Gastroesophageal sphincter (tissue), 4 donors: Measurements from ENCODE around the gene PIK3R5. TPM values are rescaled to one million over a fixed set of nuclear protein-coding genes. Genes with fewer than 3 reads are reported as not detected.

ENCODE experiments used
- ATAC-seq: fragments of 150-250 bp; one replicate; pipeline ENCODE4 v1.9.1; 2016; ENCODE audit warnings: mild to moderate bottlenecking, moderate library complexity
- H3K27ac ChIP-seq, 4 donors: fragments of 200-600 bp; sonication (generic) in 3 of 4; 1 replicate in 3 of 4; 2 replicates in 1 of 4; pipeline ENCODE4 v1.5.1; 2016 to 2019
- H3K27me3 ChIP-seq: fragments of 200-600 bp; sonication (generic); one replicate; pipeline ENCODE4 v1.5.1; 2019
- H3K36me3 ChIP-seq, 2 donors: fragments of 200-600 bp; sonication (generic); one replicate each; pipeline ENCODE4 v1.5.1; 2019; ENCODE audit warnings: control low read depth in 1 of 2
- H3K4me1 ChIP-seq, 3 donors: fragments of 200-600 bp; sonication (generic); 1 replicate in 2 of 3; 2 replicates in 1 of 3; pipeline ENCODE4 v1.5.1; 2016 to 2019; ENCODE audit warnings: control low read depth in 2 of 3
- H3K4me3 ChIP-seq, 2 donors: fragments of 200-600 bp; sonication (generic); one replicate each; pipeline ENCODE4 v1.5.1; 2019; ENCODE audit warnings: mild to moderate bottlenecking in 1 of 2, moderate library complexity in 1 of 2
- H3K9me3 ChIP-seq, 3 donors: fragments of 200-600 bp; sonication (generic); one replicate each; pipeline ENCODE4 v1.5.1; 2017 to 2019; ENCODE audit warnings: control low read depth in 2 of 3
- EP300 ChIP-seq: sonication (generic); formaldehyde crosslinking; IDR thresholded peaks from one replicate; pipeline ENCODE4 v1.6.1; 2017; ENCODE audit warnings: antibody characterized with exemption, mild to moderate bottlenecking
- POLR2A ChIP-seq, 2 donors: fragments of 450-650 bp; IDR thresholded peaks; one replicate each; pipeline ENCODE4 v1.6.1; 2017; ENCODE audit warnings: antibody characterized with exemption in 2 of 2, mild to moderate bottlenecking in 2 of 2, moderate library complexity in 1 of 2
- POLR2AphosphoS5 ChIP-seq: sonication (generic); formaldehyde crosslinking; IDR thresholded peaks from one replicate; pipeline ENCODE4 v1.6.1; 2017; ENCODE audit warnings: antibody characterized with exemption
- WGBS, 2 donors: methylation state at CpG; one replicate each; pipeline ENCODE4 v1.1.5; 2018; ENCODE audit warnings: low coverage in 1 of 2; 5-methylcytosine and 5-hydroxymethylcytosine counted together
- total RNA-seq, 4 donors: library from RNA; depleted of rRNA; stranded (reverse); fragments of >200 nt; gene quantifications; one replicate each; pipeline ENCODE4 v1.1.0, GENCODE V29; 2016
- TF ChIP-seq, protein P1 (sequence below), 4 experiments: fragments of 200-600 bp in 2 of 4; fragments of 450-650 bp in 2 of 4; sonication (generic) in 1 of 4; IDR thresholded peaks; one replicate each; pipeline ENCODE4 v1.5.1; 2017 to 2019; ENCODE audit warnings: antibody characterized with exemption in 4 of 4, mild to moderate bottlenecking in 2 of 4, moderate library complexity in 2 of 4

The PIK3R5 gene
- total RNA-seq, 4 donors from 2014 or later = 8.9 to 13.1 (median 11.9) TPM

DNA sequence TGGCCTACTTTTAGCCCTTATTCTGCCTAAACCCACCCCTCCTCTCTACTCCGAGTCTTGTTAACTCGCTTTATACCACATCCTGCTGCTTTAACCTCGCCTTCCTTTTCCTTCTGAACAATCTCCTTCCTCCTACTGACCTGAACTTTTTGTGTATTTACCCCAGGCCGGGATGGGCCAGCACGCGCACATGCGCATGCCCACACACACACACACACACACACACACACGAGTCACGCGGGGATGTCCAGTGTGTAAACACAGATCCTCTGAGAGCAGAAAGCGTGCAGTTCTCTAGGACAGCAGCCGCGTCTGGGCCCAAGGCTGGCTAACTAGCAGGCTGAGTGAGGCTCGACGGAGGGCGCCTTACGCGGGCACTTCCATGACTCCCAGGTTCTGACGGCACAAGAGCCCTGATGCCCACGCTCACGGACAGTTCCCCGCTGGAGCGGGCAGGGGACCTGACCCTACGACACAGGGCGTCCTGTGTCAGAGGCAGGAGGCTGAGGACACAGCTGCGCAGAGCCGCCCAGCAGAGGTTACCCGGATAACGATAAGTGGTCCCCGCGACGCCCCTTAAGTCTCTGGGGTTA is 610 bp downstream of the PIK3R5 start:
- WGBS, 2 donors = 49 to 50% methylated on average over 3 to 5 of the region's 32 CpGs
- peak overlapping the region in 3 of 4 donors; percentile 62 to 73 (median 65) for H3K27ac ChIP-seq

DNA sequence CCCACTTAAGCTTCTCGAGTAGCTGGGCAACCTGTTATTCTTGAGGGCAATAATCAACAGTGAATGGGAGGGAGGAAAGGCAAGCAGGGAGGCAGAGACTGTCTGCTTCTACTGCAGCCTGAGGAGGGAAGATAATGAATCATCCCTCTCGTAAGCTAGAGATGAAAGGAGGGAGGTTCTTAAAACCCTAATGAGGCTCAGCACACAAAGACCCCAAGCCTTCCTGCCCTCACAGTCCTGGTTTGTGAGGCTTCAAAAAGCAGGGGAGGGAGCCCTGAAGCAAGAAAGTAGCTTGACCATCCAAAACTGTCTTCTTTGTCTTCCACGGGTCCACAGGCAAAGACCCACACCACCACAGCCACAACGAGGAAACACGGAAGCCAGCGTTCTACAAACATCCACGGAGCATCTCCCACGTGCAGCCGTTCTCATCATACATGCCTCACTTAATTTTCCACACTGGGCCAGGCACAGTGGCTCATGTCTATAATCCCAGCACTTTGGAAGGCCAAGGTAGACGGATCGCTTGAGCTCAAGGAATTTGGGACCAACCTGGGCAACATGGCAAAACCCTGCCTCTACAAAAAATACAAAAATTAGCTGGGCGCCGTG is 1.8 kb downstream of the PIK3R5 start:
- H3K27ac ChIP-seq = no peak overlapping the region
- peak overlapping the region in 1 of 2 donors; percentile 48 for H3K4me3 ChIP-seq
- H3K4me1 ChIP-seq = peaks cover 0 to 10% (median 0%) of the 10 kb centered on the region in 3 donors
- 65 to 89% methylated on average over 5 to 11 of the region's 13 CpGs for WGBS, 2 donors
- H3K36me3 ChIP-seq = no peaks in the 10 kb centered on the region
- H3K27me3 ChIP-seq = peaks cover 81% of the 10 kb centered on the region
- no peak for ATAC-seq
- no peaks in the 10 kb centered on the region for H3K9me3 ChIP-seq
- TF ChIP-seq POLR2A (IDR thresholded peaks at IDR 0.05) (no peak), EP300 (no peak), POLR2AphosphoS5 (no peak)
- TF ChIP-seq, protein P1, sequence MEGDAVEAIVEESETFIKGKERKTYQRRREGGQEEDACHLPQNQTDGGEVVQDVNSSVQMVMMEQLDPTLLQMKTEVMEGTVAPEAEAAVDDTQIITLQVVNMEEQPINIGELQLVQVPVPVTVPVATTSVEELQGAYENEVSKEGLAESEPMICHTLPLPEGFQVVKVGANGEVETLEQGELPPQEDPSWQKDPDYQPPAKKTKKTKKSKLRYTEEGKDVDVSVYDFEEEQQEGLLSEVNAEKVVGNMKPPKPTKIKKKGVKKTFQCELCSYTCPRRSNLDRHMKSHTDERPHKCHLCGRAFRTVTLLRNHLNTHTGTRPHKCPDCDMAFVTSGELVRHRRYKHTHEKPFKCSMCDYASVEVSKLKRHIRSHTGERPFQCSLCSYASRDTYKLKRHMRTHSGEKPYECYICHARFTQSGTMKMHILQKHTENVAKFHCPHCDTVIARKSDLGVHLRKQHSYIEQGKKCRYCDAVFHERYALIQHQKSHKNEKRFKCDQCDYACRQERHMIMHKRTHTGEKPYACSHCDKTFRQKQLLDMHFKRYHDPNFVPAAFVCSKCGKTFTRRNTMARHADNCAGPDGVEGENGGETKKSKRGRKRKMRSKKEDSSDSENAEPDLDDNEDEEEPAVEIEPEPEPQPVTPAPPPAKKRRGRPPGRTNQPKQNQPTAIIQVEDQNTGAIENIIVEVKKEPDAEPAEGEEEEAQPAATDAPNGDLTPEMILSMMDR (IDR thresholded peaks at IDR 0.05) = no peak

More for the DNA sequence above, 610 bp downstream of the PIK3R5 start:
- no peaks in the 10 kb centered on the region for H3K9me3 ChIP-seq
- peaks cover 71% of the 10 kb centered on the region for H3K27me3 ChIP-seq
- TF ChIP-seq EP300 = no peak
- no peak for TF ChIP-seq POLR2AphosphoS5
- TF ChIP-seq POLR2A (IDR thresholded peaks at IDR 0.05) = no peak
- TF ChIP-seq, protein P1 (IDR thresholded peaks at IDR 0.05) = no peak
- peaks cover 0 to 10% (median 0%) of the 10 kb centered on the region in 3 donors for H3K4me1 ChIP-seq
- H3K36me3 ChIP-seq = no peaks in the 10 kb centered on the region
- H3K4me3 ChIP-seq = peak overlapping the region; percentile 11 to 48
- peak; percentile 22 for ATAC-seq

DNA sequence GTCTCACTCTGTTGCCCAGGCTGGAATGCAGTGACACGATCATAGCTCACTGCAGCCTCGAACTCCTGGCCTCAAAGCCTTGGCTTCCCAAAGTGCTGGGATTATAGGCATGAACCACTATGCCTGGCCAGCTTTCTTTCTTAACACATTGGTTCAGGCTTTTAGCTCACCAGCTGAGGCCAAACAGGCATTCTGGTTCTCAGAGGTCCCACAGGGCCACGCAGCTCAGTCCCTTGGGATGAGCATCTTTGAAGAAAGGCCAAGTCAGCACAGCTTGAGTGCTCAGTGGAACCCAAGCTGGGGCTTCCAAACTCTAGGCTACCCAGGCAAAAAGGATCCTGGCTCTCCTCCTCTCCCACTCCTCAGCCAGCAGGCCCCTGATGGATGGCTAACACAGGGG is 2.5 kb downstream of the PIK3R5 start:
- no peak for TF ChIP-seq EP300
- no peak for TF ChIP-seq POLR2AphosphoS5
- no peak for TF ChIP-seq POLR2A (IDR thresholded peaks at IDR 0.05)
- TF ChIP-seq, protein P1 (IDR thresholded peaks at IDR 0.05) = no peak
- Histone ChIP-seq H3K27me3 (peaks cover 77% of the 10 kb centered on the region), H3K9me3 (no peaks in the 10 kb centered on the region), H3K4me1 (peaks cover 0 to 10% (median 0%) of the 10 kb centered on the region in 3 donors), H3K4me3 (no peak overlapping the region), H3K27ac (no peak overlapping the region), H3K36me3 (no peaks in the 10 kb centered on the region)
- no peak for ATAC-seq
- 80 to 100% methylated on average over 2 of the region's 3 CpGs for WGBS, 2 donors

DNA sequence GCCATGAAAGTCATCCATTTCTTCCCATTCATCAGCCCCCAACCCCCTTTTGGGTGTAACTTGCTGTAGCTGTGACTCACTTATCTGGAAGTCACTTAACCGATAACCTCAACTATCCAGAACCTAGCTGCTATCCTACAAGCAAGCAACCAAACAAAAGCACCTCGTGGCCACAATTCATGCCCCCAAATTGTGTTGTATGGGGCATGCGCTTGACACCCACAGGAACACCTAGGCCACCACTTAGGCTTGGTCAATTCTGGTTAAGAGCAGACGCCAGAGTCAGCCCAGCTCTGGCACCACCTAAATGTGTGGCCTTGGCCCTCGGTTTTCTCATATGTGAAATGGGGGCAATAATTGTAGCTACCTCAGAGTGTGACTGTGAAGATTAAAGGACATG is 3.7 kb downstream of the PIK3R5 start:
- Histone ChIP-seq H3K9me3 (no peaks in the 10 kb centered on the region), H3K36me3 (no peaks in the 10 kb centered on the region), H3K4me1 (peaks cover 0 to 10% (median 0%) of the 10 kb centered on the region in 3 donors), H3K27ac (no peak overlapping the region), H3K4me3 (no peak overlapping the region), H3K27me3 (peaks cover 71% of the 10 kb centered on the region)
- TF ChIP-seq, protein P1 (IDR thresholded peaks at IDR 0.05) = no peak
- TF ChIP-seq POLR2AphosphoS5 = no peak
- TF ChIP-seq EP300 = no peak
- no peak for TF ChIP-seq POLR2A (IDR thresholded peaks at IDR 0.05)
- no peak for ATAC-seq
- 71 to 86% methylated on average over 2 of the region's 5 CpGs for WGBS, 2 donors
